Heart left ventricle (tissue), 16 donors: ENCODE results near the gene RRP1. TPM values are rescaled to one million over a fixed set of nuclear protein-coding genes. Genes with fewer than 3 reads are reported as not detected.

Experiments
- ATAC-seq, 4 donors: fragments of 200-7000 bp; cut with Tn5 transposase; one replicate each; pipeline ENCODE4 v1.9.1; 2020 to 2022; ENCODE audit warnings: moderate library complexity in 4 of 4, mild to moderate bottlenecking in 3 of 4, moderate number of reproducible peaks in 1 of 4
- DNase-seq, 5 donors: peaks; one replicate each; pipeline ENCODE4 v3.0.0-alpha.2; 2020
- H3K27ac ChIP-seq, 12 donors: fragments of 200-600 bp; sonication (generic) in 4 of 12; one replicate each; pipeline versions ENCODE4 v1.5.0 to v1.8.0; 2016 to 2022; ENCODE audit warnings: mild to moderate bottlenecking in 2 of 12
- H3K27me3 ChIP-seq, 9 donors: fragments of 200-600 bp; sonication (generic) in 2 of 9; one replicate each; pipeline versions ENCODE4 v1.5.1 to v1.8.0; 2016 to 2022; ENCODE audit warnings: mild to moderate bottlenecking in 3 of 9
- H3K36me3 ChIP-seq, 9 donors: fragments of 200-600 bp; sonication (generic) in 2 of 9; one replicate each; pipeline versions ENCODE4 v1.5.0 to v1.8.0; 2018 to 2022; ENCODE audit warnings: mild to moderate bottlenecking in 2 of 9
- H3K4me1 ChIP-seq, 12 donors: fragments of 200-600 bp; sonication (generic) in 4 of 12; one replicate each; pipeline versions ENCODE4 v1.5.0 to v1.8.0; 2016 to 2022; ENCODE audit warnings: mild to moderate bottlenecking in 3 of 12
- H3K4me3 ChIP-seq, 12 donors: fragments of 200-600 bp; sonication (generic) in 4 of 12; one replicate each; pipeline versions ENCODE4 v1.5.0 to v1.8.0; 2017 to 2022; ENCODE audit warnings: mild to moderate bottlenecking in 9 of 12, moderate library complexity in 4 of 12
- H3K9me3 ChIP-seq, 12 donors: fragments of 200-600 bp; sonication (generic) in 4 of 12; one replicate each; pipeline versions ENCODE4 v1.5.0 to v1.8.0; 2016 to 2022; ENCODE audit warnings: mild to moderate bottlenecking in 1 of 12
- CTCF ChIP-seq, 12 donors: fragments of 200-600 bp; sonication (generic) in 4 of 12; IDR thresholded peaks; one replicate each; pipeline versions ENCODE4 v1.5.0 to v1.8.0; 2018 to 2022; ENCODE audit warnings: antibody characterized with exemption in 12 of 12, mild to moderate bottlenecking in 5 of 12
- POLR2A ChIP-seq, 2 donors: fragments of 450-650 bp; IDR thresholded peaks; one replicate each; pipeline ENCODE4 v1.6.1; 2017; ENCODE audit warnings: antibody characterized with exemption in 2 of 2, mild to moderate bottlenecking in 2 of 2, moderate library complexity in 2 of 2
- WGBS, 4 donors: extraction: QIAGEN DNeasy Blood & Tissue Kit in 2 of 4; methylation state at CpG; one replicate each; pipeline versions ENCODE4 v1.1.5 to v1.1.7; 2013 to 2018; 5-methylcytosine and 5-hydroxymethylcytosine counted together
- intact Hi-C, 10 donors: fragments of 100-400 bp; cut with DNase I; formaldehyde crosslinking; loops; one replicate each; pipeline versions ENCODE4 v1.11.1 to v1.14.2; 2022
- polyA plus RNA-seq, 2 donors: library from polyadenylated mRNA; stranded (reverse); fragments of 200-250 nt; gene quantifications; one replicate each; pipeline ENCODE4 v1.2.3, GENCODE V29; 2013
- total RNA-seq, 9 donors: library from RNA; depleted of rRNA in 2 of 9; stranded (reverse); fragments of >200 nt in 2 of 9; fragmentation: NEBNext Ultra II Directional in 3 of 9; extraction: Animal tissue kit (Norgen Biotek cat#: 25700) in 3 of 9; gene quantifications; one replicate each; pipeline versions ENCODE4 v1.1.0 to v1.2.4, GENCODE V29; 2016 to 2023
- donor health status: ischemic (EF 13 %, LVEDD 7.1; RV severe dilation, severe dysfunction).
- donor health status: healthy with polysubstance abuse.
- donor health status: DM: no; HTN: yes; CAD: no.
- donor health status: DM: no; HTN: no; CAD: no.
- donor health status: ischemic (EF 25% LVEDD 6.9; RV normal size, moderate dysfunction).
- donor health status: ischemic (EF 25% LVEDD 5.7; RV mildly dilated, moderate dysfunction).
- donor health status: healthy.
- donor health status: DM: yes; HTN: yes; CAD: no.
- donor health status: ischemic (EF 35%, LVEDD 5.7; RV mildly dilated, moderate dysfunction).
- donor health status: nonischemic (EF 11% LVEDD 7.7; RV severe dilation, severe dysfunction).
- donor health status: DM: yes; HTN: yes; CAD: no.
- donor health status: PGD.
- donor health status: ischemic (EF 29% LVEDD 5.4; RV normal size, mild dysfunction).
- donor health status: nonischemic (EF 23%, LVEDD 6.1; RV moderate dilation, normal function).

Gene RRP1
- total and polyA plus RNA-seq, 11 donors = 6.0 to 15.6 (median 9.8) TPM

- H3K4me3 ChIP-seq = no peak overlapping the region
- H3K27me3 ChIP-seq = no peaks in the 10 kb centered on the region
- TF ChIP-seq CTCF (IDR thresholded peaks at IDR 0.05) (no peak), POLR2A (IDR thresholded peaks at IDR 0.05) (no peak)
- no peak overlapping the region for H3K27ac ChIP-seq
- peaks cover 0 to 97% (median 86%) of the 10 kb centered on the region in 9 donors for H3K36me3 ChIP-seq
- DNase-seq (peak in 1 of 5 donors; percentile 41), ATAC-seq (no peak)
- intact Hi-C loops = loop anchor here in 1 of 10 donors (10.0 kb wide), 1 partner anchor 65 kb away; the partner anchor contains the start of gene AGPAT3
- whole genome bisulfite sequencing, 4 donors = 94 to 96% (median 95%) methylated on average over 9 to 17 of the region's 17 CpGs
- H3K4me1 ChIP-seq = no peaks in the 10 kb centered on the region
- H3K9me3 ChIP-seq = no peaks in the 10 kb centered on the region
Measured at GRCh38 chr21:43800124-43800523, 10.7 kb downstream of the RRP1 start.

DNA sequence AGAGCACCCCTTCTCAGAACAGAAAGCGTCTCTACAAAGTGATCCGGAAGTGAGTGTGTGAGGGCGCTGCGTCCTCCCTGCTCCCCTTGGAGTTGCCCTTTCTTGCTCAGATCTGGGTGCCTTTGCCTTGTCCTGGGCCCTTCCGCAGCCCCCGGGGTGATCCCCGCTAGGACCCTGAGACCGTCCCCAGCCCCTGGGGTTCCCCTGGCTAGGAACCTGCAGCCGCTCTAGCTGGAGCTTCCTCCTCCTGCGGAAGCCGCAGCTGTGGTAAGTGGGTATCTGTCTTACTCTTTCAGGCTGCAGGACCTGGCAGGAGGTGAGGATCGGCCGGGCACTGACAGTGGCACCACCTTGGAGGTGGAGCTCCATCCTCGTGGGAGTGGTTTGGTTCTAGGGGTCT is 11.2 kb downstream of the RRP1 start:
- Histone ChIP-seq H3K36me3 (peaks cover 0 to 93% (median 82%) of the 10 kb centered on the region in 9 donors), H3K27ac (no peak overlapping the region), H3K4me3 (no peak overlapping the region), H3K27me3 (no peaks in the 10 kb centered on the region), H3K4me1 (no peaks in the 10 kb centered on the region), H3K9me3 (no peaks in the 10 kb centered on the region)
- TF ChIP-seq POLR2A (IDR thresholded peaks at IDR 0.05) (no peak), CTCF (IDR thresholded peaks at IDR 0.05) (no peak)
- DNase-seq (peak in 1 of 5 donors; percentile 54), ATAC-seq (no peak)
- 93 to 95% (median 94%) methylated on average over 14 of the region's 14 CpGs for WGBS, 4 donors
- intact Hi-C loops = loop anchor here in 1 of 10 donors (10.0 kb wide), 1 partner anchor 64 kb away; the partner anchor contains the start of gene AGPAT3

DNA sequence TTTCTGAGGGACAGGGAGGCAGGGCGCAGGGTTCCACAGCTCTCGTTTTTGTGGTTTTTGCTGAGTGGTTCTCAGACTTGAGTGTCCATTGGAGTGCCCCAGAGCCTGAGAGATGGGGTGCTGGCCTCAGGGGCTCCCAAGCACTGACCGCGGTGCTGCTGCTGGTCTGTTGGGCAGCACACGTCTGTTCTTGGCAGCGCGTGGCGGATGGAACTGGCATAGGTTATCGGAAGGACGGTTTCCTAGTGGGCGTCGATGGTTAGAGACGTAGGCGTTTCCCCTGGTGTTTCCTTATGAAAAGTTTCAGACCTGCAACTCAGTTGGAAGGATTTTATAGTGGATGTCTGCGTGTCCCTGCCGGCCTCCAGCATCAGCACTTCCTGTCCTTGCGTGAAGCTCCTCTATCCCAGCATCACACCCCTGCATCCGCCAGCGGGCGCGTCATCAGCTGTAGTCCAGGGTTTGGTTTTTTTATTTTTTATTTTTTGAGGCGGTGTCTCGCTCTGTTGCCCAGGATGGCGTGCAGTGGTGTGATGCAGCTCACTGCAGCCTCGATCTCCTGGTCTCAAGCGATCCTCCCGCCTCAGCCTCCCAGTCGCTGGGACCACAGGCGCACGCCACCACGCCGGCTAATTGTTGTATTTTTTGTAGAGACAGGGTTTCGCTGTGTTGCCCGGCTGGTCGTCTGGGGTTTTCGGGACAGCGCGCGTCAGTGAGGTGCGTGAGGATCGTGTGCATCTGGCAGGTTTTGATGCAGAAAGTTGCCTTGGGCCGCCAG is 11.8 kb downstream of the RRP1 start:
- Histone ChIP-seq H3K9me3 (no peaks in the 10 kb centered on the region), H3K4me3 (no peak overlapping the region), H3K27ac (no peak overlapping the region), H3K36me3 (peaks cover 0 to 86% (median 78%) of the 10 kb centered on the region in 9 donors), H3K27me3 (no peaks in the 10 kb centered on the region), H3K4me1 (no peaks in the 10 kb centered on the region)
- peak in 1 of 5 donors; percentile 28 for DNase-seq
- WGBS, 4 donors = 94 to 97% (median 96%) methylated on average over 42 of the region's 42 CpGs
- intact Hi-C loops = loop anchor here in 1 of 10 donors (10.0 kb wide), 1 partner anchor 64 kb away; the partner anchor contains the start of gene AGPAT3
- TF ChIP-seq CTCF (IDR thresholded peaks at IDR 0.05) = no peak
- no peak for TF ChIP-seq POLR2A (IDR thresholded peaks at IDR 0.05)
- ATAC-seq = no peak

DNA sequence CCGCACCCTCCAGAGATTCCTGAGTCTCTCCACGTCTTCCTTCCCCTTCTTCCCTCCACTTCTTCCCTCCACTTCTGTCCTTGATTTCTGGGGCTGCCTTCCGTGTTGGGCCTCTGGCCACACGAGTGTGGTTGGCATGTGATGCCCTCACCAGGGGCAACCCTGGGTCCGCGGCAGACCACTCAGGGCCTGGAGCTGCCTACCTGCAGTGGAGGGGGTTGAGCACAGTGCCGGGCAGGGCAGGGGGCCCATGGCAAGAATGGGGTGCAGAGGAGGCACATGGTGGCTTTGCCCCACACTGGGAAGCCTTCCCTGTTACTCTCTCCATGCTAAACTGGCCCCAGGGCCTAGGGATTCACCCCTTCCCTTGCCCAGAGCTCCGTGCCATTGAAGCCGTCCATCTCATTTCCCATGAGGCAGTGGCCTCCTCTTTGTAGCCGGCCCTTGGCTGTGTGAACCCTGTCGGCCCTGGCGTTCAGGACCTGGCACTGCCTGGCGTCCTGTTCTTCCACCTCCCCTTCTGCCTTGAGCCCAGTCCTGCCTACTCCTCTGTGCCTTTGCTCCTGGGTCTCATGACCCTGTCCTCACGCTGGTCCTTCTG is 13.4 kb downstream of the RRP1 start:
- H3K27me3 ChIP-seq = no peaks in the 10 kb centered on the region
- H3K9me3 ChIP-seq = no peaks in the 10 kb centered on the region
- peaks cover 0 to 70% (median 62%) of the 10 kb centered on the region in 9 donors for H3K36me3 ChIP-seq
- no peak overlapping the region for H3K4me3 ChIP-seq
- DNase-seq = peak in 2 of 5 donors; percentile 19 to 57
- H3K27ac ChIP-seq = no peak overlapping the region
- TF ChIP-seq POLR2A (IDR thresholded peaks at IDR 0.05) (no peak), CTCF (IDR thresholded peaks at IDR 0.05) (no peak)
- intact Hi-C loops = loop anchor here in 1 of 10 donors (10.0 kb wide), 1 partner anchor 62 kb away; the partner anchor contains the start of gene AGPAT3
- no peaks in the 10 kb centered on the region for H3K4me1 ChIP-seq
- WGBS, 4 donors = 84 to 92% (median 92%) methylated on average over 11 to 14 of the region's 14 CpGs
- no peak for ATAC-seq
